Astrocyte (in vitro differentiated cells and primary cell): Measurements from ENCODE around the gene CCDC66. TPM values are rescaled to one million over a fixed set of nuclear protein-coding genes. Genes with fewer than 3 reads are reported as not detected.

ENCODE experiments used
- DNase-seq: peaks from one replicate; pipeline ENCODE4 v3.0.0-alpha.2; 2010; ENCODE audit warnings: low read depth
- FAIRE-seq: peaks from 2 replicates; lab custom pipeline; 2011; peaks lifted over from hg19 to GRCh38; lab: Jason Lieb, UNC
- H2AFZ ChIP-seq: 2 replicates; pipeline ENCODE4 v1.6.0; 2012; ENCODE audit warnings: low read depth, low read length, inconsistent platforms
- H3K27ac ChIP-seq: 2 replicates; pipeline ENCODE4 v1.5.1; 2011; ENCODE audit warnings: low read depth, low read length, inconsistent platforms
- H3K27me3 ChIP-seq: 2 replicates; pipeline ENCODE4 v1.6.0; 2011; ENCODE audit warnings: low read length, inconsistent platforms; ENCODE audit not compliant: insufficient read depth
- H3K36me3 ChIP-seq: 2 replicates; pipeline ENCODE4 v1.5.1; 2011; ENCODE audit warnings: low read length, inconsistent platforms; ENCODE audit not compliant: insufficient read depth
- H3K4me1 ChIP-seq: 2 replicates; pipeline ENCODE4 v1.5.1; 2011; ENCODE audit warnings: low read length, inconsistent platforms; ENCODE audit not compliant: insufficient read depth
- H3K4me2 ChIP-seq: 2 replicates; pipeline ENCODE4 v1.6.0; 2012; ENCODE audit warnings: low read length, inconsistent platforms
- H3K4me3 ChIP-seq: 2 replicates; pipeline ENCODE4 v1.5.1; 2011; ENCODE audit warnings: low read depth, mild to moderate bottlenecking, low read length, inconsistent platforms; ENCODE audit not compliant: insufficient read depth
- H3K79me2 ChIP-seq: 2 replicates; pipeline ENCODE4 v1.6.0; 2012; ENCODE audit warnings: mild to moderate bottlenecking, low read length, inconsistent platforms; ENCODE audit not compliant: insufficient read depth
- H3K9ac ChIP-seq: 2 replicates; pipeline ENCODE4 v1.6.0; 2012; ENCODE audit warnings: mild to moderate bottlenecking, low read length, inconsistent platforms
- H3K9me3 ChIP-seq: 2 replicates; pipeline ENCODE4 v1.5.1; 2012; ENCODE audit warnings: low read depth, mild to moderate bottlenecking, low read length, inconsistent platforms; ENCODE audit not compliant: insufficient read depth
- H4K20me1 ChIP-seq: 2 replicates; pipeline ENCODE4 v1.6.0; 2012; ENCODE audit warnings: low read length, inconsistent platforms; ENCODE audit not compliant: insufficient read depth
- H3K27ac Mint-ChIP-seq: one replicate; pipeline ENCODE4 v1.8.0; 2021; ENCODE audit warnings: mild to moderate bottlenecking, mixed read lengths; ENCODE audit not compliant: unreplicated experiment
- H3K27me3 Mint-ChIP-seq: one replicate; pipeline ENCODE4 v1.8.0; 2021; ENCODE audit warnings: low read depth, mixed read lengths; ENCODE audit not compliant: unreplicated experiment
- H3K36me3 Mint-ChIP-seq: one replicate; pipeline ENCODE4 v1.8.0; 2021; ENCODE audit warnings: low read depth, mixed read lengths; ENCODE audit not compliant: unreplicated experiment
- H3K4me1 Mint-ChIP-seq: one replicate; pipeline ENCODE4 v1.8.0; 2021; ENCODE audit warnings: low read depth, mixed read lengths; ENCODE audit not compliant: unreplicated experiment
- H3K4me3 Mint-ChIP-seq: one replicate; pipeline ENCODE4 v1.8.0; 2021; ENCODE audit warnings: mild to moderate bottlenecking, moderate library complexity, mixed read lengths; ENCODE audit not compliant: unreplicated experiment
- H3K9me3 Mint-ChIP-seq: one replicate; pipeline ENCODE4 v1.8.0; 2021; ENCODE audit warnings: mild to moderate bottlenecking, mixed read lengths; ENCODE audit not compliant: unreplicated experiment
- EZH2 ChIP-seq: IDR thresholded peaks from 2 replicates; pipeline ENCODE4 v1.6.1; 2012; ENCODE audit warnings: mild to moderate bottlenecking, low read length, inconsistent platforms; ENCODE audit not compliant: insufficient read depth
- total RNA-seq: library from RNA; stranded (reverse); gene quantifications from 2 replicates; pipeline ENCODE4 v1.2.1, GENCODE V29; 2021
- TF ChIP-seq, protein P1 (sequence below): IDR thresholded peaks from 2 replicates; pipeline ENCODE4 v1.5.1; 2011; ENCODE audit warnings: low read depth, mild to moderate bottlenecking, inconsistent platforms, low read length, moderate library complexity; ENCODE audit not compliant: insufficient read depth

Gene CCDC66
- total RNA-seq, 1 donor from 2014 or later: 11.2 TPM

DNA sequence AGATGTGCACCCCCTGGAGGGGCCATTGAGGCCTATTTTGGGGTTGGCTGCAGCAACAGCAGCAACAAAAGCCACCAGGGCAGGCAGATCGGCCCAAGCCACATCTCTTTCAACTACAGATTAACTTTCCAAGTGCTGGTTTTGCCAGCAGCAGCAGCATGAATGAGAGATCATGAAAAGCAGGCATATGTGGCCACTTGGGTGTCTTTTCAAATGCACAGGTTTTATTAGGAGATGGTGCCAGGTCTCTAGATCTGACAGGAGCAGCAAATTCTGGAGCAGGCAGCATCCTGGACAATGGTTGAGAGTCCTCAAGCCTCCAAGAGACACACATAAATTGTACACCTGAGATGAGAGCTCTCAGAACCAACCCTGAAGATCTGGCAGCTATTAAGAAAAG lies 31.7 kb upstream of the CCDC66 start:
- Histone ChIP-seq H3K79me2 (no peaks in the 10 kb centered on the region), H2AFZ (no peak overlapping the region), H3K27ac (no peak overlapping the region), H3K4me2 (no peak overlapping the region), H3K4me1 (no peaks in the 10 kb centered on the region), H3K27me3 (peaks cover 3% of the 10 kb centered on the region), H3K9ac (no peak overlapping the region), H3K4me3 (no peak overlapping the region), H3K9me3 (no peaks in the 10 kb centered on the region), H3K36me3 (no peaks in the 10 kb centered on the region), H4K20me1 (no peaks in the 10 kb centered on the region)
- DNase-seq (no peak), FAIRE-seq (no peak)
- Mint-ChIP-seq H3K4me3 (no peak overlapping the region), H3K9me3 (no peaks in the 10 kb centered on the region), H3K4me1 (no peaks in the 10 kb centered on the region), H3K27me3 (peaks cover 3% of the 10 kb centered on the region), H3K36me3 (no peaks in the 10 kb centered on the region), H3K27ac (no peak overlapping the region)
- TF ChIP-seq, protein P1, sequence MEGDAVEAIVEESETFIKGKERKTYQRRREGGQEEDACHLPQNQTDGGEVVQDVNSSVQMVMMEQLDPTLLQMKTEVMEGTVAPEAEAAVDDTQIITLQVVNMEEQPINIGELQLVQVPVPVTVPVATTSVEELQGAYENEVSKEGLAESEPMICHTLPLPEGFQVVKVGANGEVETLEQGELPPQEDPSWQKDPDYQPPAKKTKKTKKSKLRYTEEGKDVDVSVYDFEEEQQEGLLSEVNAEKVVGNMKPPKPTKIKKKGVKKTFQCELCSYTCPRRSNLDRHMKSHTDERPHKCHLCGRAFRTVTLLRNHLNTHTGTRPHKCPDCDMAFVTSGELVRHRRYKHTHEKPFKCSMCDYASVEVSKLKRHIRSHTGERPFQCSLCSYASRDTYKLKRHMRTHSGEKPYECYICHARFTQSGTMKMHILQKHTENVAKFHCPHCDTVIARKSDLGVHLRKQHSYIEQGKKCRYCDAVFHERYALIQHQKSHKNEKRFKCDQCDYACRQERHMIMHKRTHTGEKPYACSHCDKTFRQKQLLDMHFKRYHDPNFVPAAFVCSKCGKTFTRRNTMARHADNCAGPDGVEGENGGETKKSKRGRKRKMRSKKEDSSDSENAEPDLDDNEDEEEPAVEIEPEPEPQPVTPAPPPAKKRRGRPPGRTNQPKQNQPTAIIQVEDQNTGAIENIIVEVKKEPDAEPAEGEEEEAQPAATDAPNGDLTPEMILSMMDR: no peak
- no peak for TF ChIP-seq EZH2

DNA sequence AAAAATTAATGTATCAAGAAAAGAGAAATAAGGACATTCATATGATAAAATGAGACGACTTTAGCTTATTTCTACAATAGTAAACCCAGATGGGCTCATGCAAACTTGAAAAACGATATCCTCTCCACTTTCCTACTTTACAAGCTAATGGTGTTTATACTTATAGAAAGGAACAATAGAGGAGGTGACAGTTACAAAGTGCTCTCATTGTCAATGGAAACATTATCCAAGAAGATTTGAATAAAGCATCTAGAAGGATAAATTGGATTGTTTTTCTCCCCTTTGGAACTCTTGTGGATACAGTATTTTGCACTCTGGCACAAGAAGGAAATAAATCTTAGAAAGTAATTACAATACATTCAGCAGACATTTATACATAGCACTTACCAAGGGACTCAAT lies 20.2 kb upstream of the CCDC66 start:
- Histone ChIP-seq H3K9ac (no peak overlapping the region), H3K27ac (no peak overlapping the region), H3K4me3 (no peak overlapping the region), H3K9me3 (no peaks in the 10 kb centered on the region), H3K4me1 (no peaks in the 10 kb centered on the region), H4K20me1 (no peaks in the 10 kb centered on the region), H3K79me2 (no peaks in the 10 kb centered on the region), H3K27me3 (no peaks in the 10 kb centered on the region), H3K36me3 (no peaks in the 10 kb centered on the region), H3K4me2 (no peak overlapping the region), H2AFZ (no peak overlapping the region)
- H3K36me3 Mint-ChIP-seq: no peaks in the 10 kb centered on the region
- no peaks in the 10 kb centered on the region for H3K27me3 Mint-ChIP-seq
- FAIRE-seq: no peak
- no peak overlapping the region for H3K4me3 Mint-ChIP-seq
- no peak overlapping the region for H3K27ac Mint-ChIP-seq
- H3K9me3 Mint-ChIP-seq: peaks cover 2% of the 10 kb centered on the region
- TF ChIP-seq, protein P1: no peak
- no peak for TF ChIP-seq EZH2
- no peak for DNase-seq
- no peaks in the 10 kb centered on the region for H3K4me1 Mint-ChIP-seq

DNA sequence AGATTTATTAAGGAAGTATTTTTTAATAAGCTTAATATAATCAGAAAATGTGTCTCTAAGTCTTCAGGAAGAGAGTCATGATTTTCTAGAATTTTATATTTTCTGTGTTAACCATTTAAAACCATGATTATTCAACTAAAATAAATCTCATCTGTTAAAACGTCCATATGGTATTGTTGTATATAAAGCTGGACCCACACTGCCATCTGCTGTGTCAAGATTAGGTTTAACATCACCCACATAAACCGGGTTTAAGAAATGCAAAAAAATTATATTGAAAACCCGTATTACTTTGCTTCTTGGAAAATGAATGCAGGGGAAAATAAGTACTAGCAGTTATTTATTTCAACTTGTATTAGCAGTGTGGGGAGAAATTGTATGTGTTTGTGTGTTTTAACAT lies 9.5 kb upstream of the CCDC66 start:
- Mint-ChIP-seq H3K36me3 (no peaks in the 10 kb centered on the region), H3K4me1 (no peaks in the 10 kb centered on the region), H3K4me3 (no peak overlapping the region), H3K9me3 (no peaks in the 10 kb centered on the region), H3K27me3 (peaks cover 19% of the 10 kb centered on the region), H3K27ac (no peak overlapping the region)
- Histone ChIP-seq H3K4me1 (no peaks in the 10 kb centered on the region), H3K79me2 (no peaks in the 10 kb centered on the region), H3K9me3 (no peaks in the 10 kb centered on the region), H3K36me3 (no peaks in the 10 kb centered on the region), H2AFZ (no peak overlapping the region), H3K27ac (no peak overlapping the region), H3K4me3 (no peak overlapping the region), H3K27me3 (peaks cover 8% of the 10 kb centered on the region), H4K20me1 (no peaks in the 10 kb centered on the region), H3K4me2 (no peak overlapping the region), H3K9ac (no peak overlapping the region)
- TF ChIP-seq, protein P1: no peak
- TF ChIP-seq EZH2: no peak
- FAIRE-seq (no peak), DNase-seq (no peak)
